OCI-LY7 (cell line): ENCODE results near the gene KIF1B. TPM values are rescaled to one million over a fixed set of nuclear protein-coding genes. Genes with fewer than 3 reads are reported as not detected.

Experiments
- BruUV-seq: library from RNA; stranded (reverse); fragments of 400-500 nt; replicated peaks from 2 replicates; lab custom pipeline; 2021; lab: Mats Ljungman, UMichigan
- CTCF ChIA-PET: fragments of 300-600 bp; sonication (Branson Sonifier 250); formaldehyde crosslinking; loops from one replicate; lab custom pipeline; 2022; ENCODE audit warnings: antibody characterized with exemption; ENCODE audit not compliant: unreplicated experiment; lab: Charles Lee
- POLR2A ChIA-PET: fragments of 300-600 bp; sonication (Branson Sonifier 250); formaldehyde crosslinking; loops from one replicate; lab custom pipeline; 2022; ENCODE audit warnings: antibody characterized with exemption; lab: Charles Lee
- DNase-seq: peaks from one replicate; pipeline ENCODE4 v3.0.0-alpha.2; 2015; ENCODE audit warnings: low spot score
- H2AFZ ChIP-seq: fragments of 200-600 bp; sonication (generic), shearing (Covaris generic); 2 replicates; pipeline ENCODE4 v1.6.1; 2014; ENCODE audit warnings: mild to moderate bottlenecking, antibody characterized with exemption, low read length, moderate library complexity
- H3K27ac ChIP-seq: fragments of 200-600 bp; sonication (generic); 2 replicates; pipeline ENCODE4 v1.5.1; 2014; ENCODE audit warnings: mixed run types, low read depth, mild to moderate bottlenecking, moderate library complexity, low read length, inconsistent platforms; ENCODE audit not compliant: poor library complexity, severe bottlenecking
- H3K36me3 ChIP-seq: fragments of 200-600 bp; sonication (generic); 2 replicates; pipeline ENCODE4 v1.6.1; 2014; ENCODE audit warnings: mild to moderate bottlenecking, antibody characterized with exemption, low read length, moderate library complexity, mixed read lengths; ENCODE audit not compliant: insufficient read depth
- H3K4me1 ChIP-seq: fragments of 200-600 bp; sonication (generic); 2 replicates; pipeline ENCODE4 v1.5.1; 2014; ENCODE audit warnings: mild to moderate bottlenecking, low read length; ENCODE audit not compliant: insufficient read depth, poor library complexity, severe bottlenecking
- H3K4me2 ChIP-seq: fragments of 200-600 bp; sonication (generic); 2 replicates; pipeline ENCODE4 v1.6.1; 2014; ENCODE audit warnings: mild to moderate bottlenecking, low read length
- H3K4me3 ChIP-seq: fragments of 200-600 bp; sonication (generic); 2 replicates; pipeline ENCODE4 v1.5.1; 2014; ENCODE audit warnings: mild to moderate bottlenecking, low read depth, low read length; ENCODE audit not compliant: poor library complexity, severe bottlenecking
- H3K79me2 ChIP-seq: fragments of 200-600 bp; sonication (generic); 2 replicates; pipeline ENCODE4 v1.6.1; 2016; ENCODE audit warnings: low read depth, mild to moderate bottlenecking, low read length, moderate library complexity, mixed read lengths; ENCODE audit not compliant: insufficient read depth
- H3K9me2 ChIP-seq: fragments of 200-600 bp; sonication (generic); 2 replicates; pipeline ENCODE4 v1.6.1; 2016; ENCODE audit warnings: mild to moderate bottlenecking, low read length, mixed read lengths; ENCODE audit not compliant: insufficient read depth
- H3K9me3 ChIP-seq: fragments of 200-600 bp; sonication (generic); 2 replicates; pipeline ENCODE4 v1.6.1; 2014; ENCODE audit warnings: mild to moderate bottlenecking, mixed run types, low read length, mixed read lengths
- H4K20me1 ChIP-seq: fragments of 200-600 bp; sonication (generic); 2 replicates; pipeline ENCODE4 v1.6.1; 2014; ENCODE audit warnings: mild to moderate bottlenecking, antibody characterized with exemption, low read length, moderate library complexity, mixed read lengths; ENCODE audit not compliant: insufficient read depth
- EZH2phosphoT487 ChIP-seq: fragments of 200-600 bp; sonication (generic); IDR thresholded peaks from 2 replicates; pipeline ENCODE4 v1.6.1; 2018; ENCODE audit warnings: low read depth, borderline replicate concordance, mild to moderate bottlenecking, mixed run types, antibody characterized with exemption, low read length, moderate library complexity, mixed read lengths
- intact Hi-C: fragments of 100-400 bp; cut with micrococcal nuclease; formaldehyde crosslinking; loops from one replicate; pipeline ENCODE4 v1.10.0; 2022; ENCODE audit not compliant: unreplicated experiment
- total RNA-seq, 2 experiments: library from RNA; depleted of rRNA in 1 of 2; stranded (reverse); fragments of >200 nt in 1 of 2; shearing (Covaris generic) in 1 of 2; gene quantifications; 2 replicates each; pipeline ENCODE4 v1.2.3, GENCODE V29; 2014 to 2022
- TF ChIP-seq, protein P1 (sequence below): fragments of 200-600 bp; sonication (generic); conservative IDR thresholded peaks from 2 replicates; pipeline ENCODE4 v1.5.1; 2014; ENCODE audit warnings: mild to moderate bottlenecking, antibody characterized with exemption, low read length, moderate library complexity, mixed read lengths

Gene KIF1B
- total RNA-seq, 2 experiments from 2014 or later, result 3.8 to 4.8 TPM

DNA sequence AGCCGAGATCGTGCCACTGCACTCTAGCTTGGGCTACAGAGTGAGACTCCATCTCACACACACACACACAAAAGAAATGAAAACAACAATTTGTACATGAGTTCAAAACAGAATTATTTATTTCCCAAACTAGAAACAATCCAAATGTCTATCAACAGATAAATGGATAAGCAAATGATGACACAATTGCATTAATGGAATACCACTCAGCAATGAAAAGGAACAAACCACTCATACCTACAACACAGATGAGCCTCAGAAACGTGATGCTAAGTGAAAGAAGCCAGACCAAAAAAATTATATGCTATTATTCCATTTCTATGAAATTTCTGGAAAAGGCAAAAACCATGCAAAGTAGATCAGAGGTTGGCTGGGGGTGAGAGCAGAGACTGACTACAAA is 186.5 kb downstream of the KIF1B start:
- Histone ChIP-seq H3K4me1 (peaks cover 13% of the 10 kb centered on the region), H3K27ac (no peak overlapping the region), H3K79me2 (peaks cover 21% of the 10 kb centered on the region; the same call in 1 of the 2 replicates), H2AFZ (no peak overlapping the region), H3K9me3 (peaks cover 10% of the 10 kb centered on the region; the same call in 1 of the 2 replicates), H3K9me2 (no peaks in the 10 kb centered on the region), H4K20me1 (peaks cover 9% of the 10 kb centered on the region; the same call in 1 of the 2 replicates), H3K4me3 (no peak overlapping the region), H3K4me2 (no peak overlapping the region), H3K36me3 (peaks cover 17% of the 10 kb centered on the region)
- ChIA-PET CTCF (no interaction called here), POLR2A (no interaction called here)
- intact Hi-C loops, result no loop called here
- TSS peak; percentile 46 for BruUV-seq
- TF ChIP-seq, protein P1, sequence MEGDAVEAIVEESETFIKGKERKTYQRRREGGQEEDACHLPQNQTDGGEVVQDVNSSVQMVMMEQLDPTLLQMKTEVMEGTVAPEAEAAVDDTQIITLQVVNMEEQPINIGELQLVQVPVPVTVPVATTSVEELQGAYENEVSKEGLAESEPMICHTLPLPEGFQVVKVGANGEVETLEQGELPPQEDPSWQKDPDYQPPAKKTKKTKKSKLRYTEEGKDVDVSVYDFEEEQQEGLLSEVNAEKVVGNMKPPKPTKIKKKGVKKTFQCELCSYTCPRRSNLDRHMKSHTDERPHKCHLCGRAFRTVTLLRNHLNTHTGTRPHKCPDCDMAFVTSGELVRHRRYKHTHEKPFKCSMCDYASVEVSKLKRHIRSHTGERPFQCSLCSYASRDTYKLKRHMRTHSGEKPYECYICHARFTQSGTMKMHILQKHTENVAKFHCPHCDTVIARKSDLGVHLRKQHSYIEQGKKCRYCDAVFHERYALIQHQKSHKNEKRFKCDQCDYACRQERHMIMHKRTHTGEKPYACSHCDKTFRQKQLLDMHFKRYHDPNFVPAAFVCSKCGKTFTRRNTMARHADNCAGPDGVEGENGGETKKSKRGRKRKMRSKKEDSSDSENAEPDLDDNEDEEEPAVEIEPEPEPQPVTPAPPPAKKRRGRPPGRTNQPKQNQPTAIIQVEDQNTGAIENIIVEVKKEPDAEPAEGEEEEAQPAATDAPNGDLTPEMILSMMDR, result no peak
- TF ChIP-seq EZH2phosphoT487, result no peak
- no peak for DNase-seq

DNA sequence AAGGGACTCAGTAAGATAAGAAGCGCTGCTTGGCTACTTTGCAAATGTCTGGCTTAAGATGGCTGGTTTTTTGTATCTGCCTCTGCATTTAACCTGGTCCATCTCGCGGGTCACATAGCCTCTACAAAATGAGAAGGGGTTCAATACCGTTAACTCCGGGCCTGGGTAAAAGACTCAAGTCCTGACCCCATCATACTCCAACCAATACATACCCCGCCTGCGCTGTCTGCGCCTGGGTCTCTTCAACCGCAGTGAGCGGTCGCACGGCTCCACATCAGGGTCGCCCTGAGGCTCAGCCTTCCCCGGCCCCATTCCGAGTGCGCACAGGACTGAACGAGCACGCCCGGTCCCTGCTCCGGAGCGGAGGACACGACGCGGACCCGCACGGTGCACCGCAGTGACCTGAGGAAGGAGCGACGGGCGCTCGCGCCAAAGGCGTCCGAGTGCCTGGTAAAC is 187.9 kb downstream of the KIF1B start:
- ChIA-PET CTCF (interaction anchor here (0.7 kb wide), 1 partner anchor 10 kb away, joined by 3 read pairs; no protein-coding TSS in a partner anchor), POLR2A (interaction anchor here (2.2 kb wide), 1 partner anchor 10 kb away, joined by 22 read pairs; no protein-coding TSS in a partner anchor)
- H3K79me2 ChIP-seq, result peaks cover 21% of the 10 kb centered on the region; the same call in 1 of the 2 replicates
- peaks cover 9% of the 10 kb centered on the region; the same call in 1 of the 2 replicates for H4K20me1 ChIP-seq
- no TSS peak for BruUV-seq
- peak overlapping the region; percentile 93 for H3K4me3 ChIP-seq
- peaks cover 10% of the 10 kb centered on the region; the same call in 1 of the 2 replicates for H3K9me3 ChIP-seq
- peaks cover 31% of the 10 kb centered on the region for H3K36me3 ChIP-seq
- DNase-seq, result no peak
- peak overlapping the region; percentile 97 for H3K4me2 ChIP-seq
- H2AFZ ChIP-seq, result peak overlapping the region; percentile 95
- TF ChIP-seq, protein P1, result no peak
- no peak for TF ChIP-seq EZH2phosphoT487
- intact Hi-C loops, result loop anchor here (1.0 to 2.0 kb wide), 2 partner anchors 10 to 74 kb away; partner anchors contain the start of gene DFFA
- H3K9me2 ChIP-seq, result no peaks in the 10 kb centered on the region
- peaks cover 13% of the 10 kb centered on the region for H3K4me1 ChIP-seq
- peak overlapping the region; percentile 56 for H3K27ac ChIP-seq
